ENCODE measurements around the gene SPON1. TPM values are rescaled to one million over a fixed set of nuclear protein-coding genes. Genes with fewer than 3 reads are reported as not detected.

SPON1 gene
- total RNA-seq, 1 experiment from 2014 or later, result 6.4 TPM

DNA sequence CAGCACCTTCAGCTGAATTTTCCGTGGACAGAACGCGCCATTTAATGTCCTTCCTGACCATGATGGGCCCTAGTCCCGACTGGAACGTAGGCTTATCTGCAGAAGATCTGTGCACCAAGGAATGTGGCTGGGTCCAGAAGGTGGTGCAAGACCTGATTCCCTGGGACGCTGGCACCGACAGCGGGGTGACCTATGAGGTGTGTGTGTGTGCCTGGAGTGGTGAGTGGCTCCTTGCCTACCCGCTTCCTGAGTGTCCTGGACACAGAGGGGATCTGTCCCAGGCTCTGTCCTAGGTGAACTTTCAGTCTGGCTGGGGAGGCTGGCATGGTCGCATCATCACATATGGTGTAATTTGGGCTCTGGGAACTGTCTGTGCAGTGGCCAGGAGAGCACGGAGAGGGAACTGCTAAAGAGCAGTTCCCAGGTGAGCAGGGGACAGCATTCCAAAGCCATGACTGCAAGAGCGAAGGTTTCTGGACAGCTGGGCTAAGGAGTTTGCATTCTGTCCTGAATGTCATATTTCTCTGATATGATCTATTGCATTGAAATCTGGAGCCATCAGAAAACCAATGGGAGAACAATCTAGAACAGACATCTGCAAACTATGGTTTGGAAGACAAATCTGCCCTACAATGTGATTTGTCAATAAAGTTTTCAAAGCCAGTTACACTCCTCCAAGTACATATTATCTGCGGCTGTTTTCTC lies 292.2 kb downstream of the SPON1 start:
- H3K27ac Mint-ChIP-seq, result no peak overlapping the region
- POLR2A ChIA-PET, result interaction anchor here (0.6 kb wide), 1 partner anchor 260 kb away, joined by 4 read pairs; no protein-coding TSS in a partner anchor
- peaks cover 8% of the 10 kb centered on the region for H3K27me3 Mint-ChIP-seq (ENCODE audit: low read depth)
- no peak for ATAC-seq
- H3K4me1 Mint-ChIP-seq, result no peaks in the 10 kb centered on the region
- no peak for DNase-seq (ENCODE audit: low spot score)
- TF ChIP-seq, protein P1, sequence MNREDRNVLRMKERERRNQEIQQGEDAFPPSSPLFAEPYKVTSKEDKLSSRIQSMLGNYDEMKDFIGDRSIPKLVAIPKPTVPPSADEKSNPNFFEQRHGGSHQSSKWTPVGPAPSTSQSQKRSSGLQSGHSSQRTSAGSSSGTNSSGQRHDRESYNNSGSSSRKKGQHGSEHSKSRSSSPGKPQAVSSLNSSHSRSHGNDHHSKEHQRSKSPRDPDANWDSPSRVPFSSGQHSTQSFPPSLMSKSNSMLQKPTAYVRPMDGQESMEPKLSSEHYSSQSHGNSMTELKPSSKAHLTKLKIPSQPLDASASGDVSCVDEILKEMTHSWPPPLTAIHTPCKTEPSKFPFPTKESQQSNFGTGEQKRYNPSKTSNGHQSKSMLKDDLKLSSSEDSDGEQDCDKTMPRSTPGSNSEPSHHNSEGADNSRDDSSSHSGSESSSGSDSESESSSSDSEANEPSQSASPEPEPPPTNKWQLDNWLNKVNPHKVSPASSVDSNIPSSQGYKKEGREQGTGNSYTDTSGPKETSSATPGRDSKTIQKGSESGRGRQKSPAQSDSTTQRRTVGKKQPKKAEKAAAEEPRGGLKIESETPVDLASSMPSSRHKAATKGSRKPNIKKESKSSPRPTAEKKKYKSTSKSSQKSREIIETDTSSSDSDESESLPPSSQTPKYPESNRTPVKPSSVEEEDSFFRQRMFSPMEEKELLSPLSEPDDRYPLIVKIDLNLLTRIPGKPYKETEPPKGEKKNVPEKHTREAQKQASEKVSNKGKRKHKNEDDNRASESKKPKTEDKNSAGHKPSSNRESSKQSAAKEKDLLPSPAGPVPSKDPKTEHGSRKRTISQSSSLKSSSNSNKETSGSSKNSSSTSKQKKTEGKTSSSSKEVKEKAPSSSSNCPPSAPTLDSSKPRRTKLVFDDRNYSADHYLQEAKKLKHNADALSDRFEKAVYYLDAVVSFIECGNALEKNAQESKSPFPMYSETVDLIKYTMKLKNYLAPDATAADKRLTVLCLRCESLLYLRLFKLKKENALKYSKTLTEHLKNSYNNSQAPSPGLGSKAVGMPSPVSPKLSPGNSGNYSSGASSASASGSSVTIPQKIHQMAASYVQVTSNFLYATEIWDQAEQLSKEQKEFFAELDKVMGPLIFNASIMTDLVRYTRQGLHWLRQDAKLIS (CRISPR knock-in tag; IDR thresholded peaks at IDR 0.05; ENCODE audit: borderline replicate concordance), result no peak
- TF ChIP-seq ZNF317 (CRISPR knock-in tag; IDR thresholded peaks at IDR 0.05; ENCODE audit: borderline replicate concordance, low read depth) (no peak), GABPB1 (CRISPR knock-in tag; IDR thresholded peaks at IDR 0.05) (no peak), ZNF263 (CRISPR knock-in tag; IDR thresholded peaks at IDR 0.05; ENCODE audit: low read depth) (no peak), ZNF219 (CRISPR knock-in tag; IDR thresholded peaks at IDR 0.05; ENCODE audit: borderline replicate concordance) (no peak), ELF4 (CRISPR knock-in tag; IDR thresholded peaks at IDR 0.05; ENCODE audit: low read depth) (no peak), TEAD4 (CRISPR knock-in tag; IDR thresholded peaks at IDR 0.05) (no peak), GTF2I (CRISPR knock-in tag; conservative IDR thresholded peaks at IDR 0.05) (no peak), NFE2L1 (CRISPR knock-in tag; IDR thresholded peaks at IDR 0.05) (no peak), PRRX2 (CRISPR knock-in tag; IDR thresholded peaks at IDR 0.05) (no peak), FOXK1 (CRISPR knock-in tag; IDR thresholded peaks at IDR 0.05) (no peak)
- TF ChIP-seq, protein P2, sequence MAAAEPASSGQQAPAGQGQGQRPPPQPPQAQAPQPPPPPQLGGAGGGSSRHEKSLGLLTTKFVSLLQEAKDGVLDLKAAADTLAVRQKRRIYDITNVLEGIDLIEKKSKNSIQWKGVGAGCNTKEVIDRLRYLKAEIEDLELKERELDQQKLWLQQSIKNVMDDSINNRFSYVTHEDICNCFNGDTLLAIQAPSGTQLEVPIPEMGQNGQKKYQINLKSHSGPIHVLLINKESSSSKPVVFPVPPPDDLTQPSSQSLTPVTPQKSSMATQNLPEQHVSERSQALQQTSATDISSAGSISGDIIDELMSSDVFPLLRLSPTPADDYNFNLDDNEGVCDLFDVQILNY (CRISPR knock-in tag; IDR thresholded peaks at IDR 0.05), result no peak
- TF ChIP-seq, protein P3, sequence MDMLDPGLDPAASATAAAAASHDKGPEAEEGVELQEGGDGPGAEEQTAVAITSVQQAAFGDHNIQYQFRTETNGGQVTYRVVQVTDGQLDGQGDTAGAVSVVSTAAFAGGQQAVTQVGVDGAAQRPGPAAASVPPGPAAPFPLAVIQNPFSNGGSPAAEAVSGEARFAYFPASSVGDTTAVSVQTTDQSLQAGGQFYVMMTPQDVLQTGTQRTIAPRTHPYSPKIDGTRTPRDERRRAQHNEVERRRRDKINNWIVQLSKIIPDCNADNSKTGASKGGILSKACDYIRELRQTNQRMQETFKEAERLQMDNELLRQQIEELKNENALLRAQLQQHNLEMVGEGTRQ (CRISPR knock-in tag; IDR thresholded peaks at IDR 0.05), result no peak
- TF ChIP-seq, protein P4, sequence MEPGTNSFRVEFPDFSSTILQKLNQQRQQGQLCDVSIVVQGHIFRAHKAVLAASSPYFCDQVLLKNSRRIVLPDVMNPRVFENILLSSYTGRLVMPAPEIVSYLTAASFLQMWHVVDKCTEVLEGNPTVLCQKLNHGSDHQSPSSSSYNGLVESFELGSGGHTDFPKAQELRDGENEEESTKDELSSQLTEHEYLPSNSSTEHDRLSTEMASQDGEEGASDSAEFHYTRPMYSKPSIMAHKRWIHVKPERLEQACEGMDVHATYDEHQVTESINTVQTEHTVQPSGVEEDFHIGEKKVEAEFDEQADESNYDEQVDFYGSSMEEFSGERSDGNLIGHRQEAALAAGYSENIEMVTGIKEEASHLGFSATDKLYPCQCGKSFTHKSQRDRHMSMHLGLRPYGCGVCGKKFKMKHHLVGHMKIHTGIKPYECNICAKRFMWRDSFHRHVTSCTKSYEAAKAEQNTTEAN (CRISPR knock-in tag; IDR thresholded peaks at IDR 0.05), result no peak
- no peaks in the 10 kb centered on the region for H3K9me3 Mint-ChIP-seq
- CTCF ChIA-PET, result interaction anchor here (0.8 kb wide), 1 partner anchor 54 kb away, joined by 3 read pairs; no protein-coding TSS in a partner anchor
- no peaks in the 10 kb centered on the region for H3K36me3 Mint-ChIP-seq
- no peak overlapping the region for H3K4me3 Mint-ChIP-seq

DNA sequence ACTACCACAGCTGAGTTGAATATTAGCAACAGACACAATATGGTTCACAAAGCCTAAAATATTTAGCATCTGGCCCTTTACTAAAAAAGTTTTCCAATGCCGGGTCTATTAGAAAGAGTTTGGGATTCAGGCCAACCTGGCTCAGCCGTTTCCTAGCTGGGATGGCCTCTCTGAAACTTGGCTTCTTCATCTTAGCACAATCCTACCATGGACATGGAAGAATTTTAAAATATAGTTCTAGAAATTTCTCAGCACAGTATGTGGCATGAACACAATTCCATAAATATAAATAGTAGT lies 292.7 kb downstream of the SPON1 start:
- no peaks in the 10 kb centered on the region for H3K4me1 Mint-ChIP-seq
- ChIA-PET POLR2A (no interaction called here), CTCF (no interaction called here)
- no peak overlapping the region for H3K27ac Mint-ChIP-seq
- no peaks in the 10 kb centered on the region for H3K9me3 Mint-ChIP-seq
- no peak overlapping the region for H3K4me3 Mint-ChIP-seq
- ATAC-seq (no peak), DNase-seq (ENCODE audit: low spot score) (no peak)
- no peaks in the 10 kb centered on the region for H3K36me3 Mint-ChIP-seq
- H3K27me3 Mint-ChIP-seq (ENCODE audit: low read depth), result peaks cover 8% of the 10 kb centered on the region
- TF ChIP-seq, protein P5, sequence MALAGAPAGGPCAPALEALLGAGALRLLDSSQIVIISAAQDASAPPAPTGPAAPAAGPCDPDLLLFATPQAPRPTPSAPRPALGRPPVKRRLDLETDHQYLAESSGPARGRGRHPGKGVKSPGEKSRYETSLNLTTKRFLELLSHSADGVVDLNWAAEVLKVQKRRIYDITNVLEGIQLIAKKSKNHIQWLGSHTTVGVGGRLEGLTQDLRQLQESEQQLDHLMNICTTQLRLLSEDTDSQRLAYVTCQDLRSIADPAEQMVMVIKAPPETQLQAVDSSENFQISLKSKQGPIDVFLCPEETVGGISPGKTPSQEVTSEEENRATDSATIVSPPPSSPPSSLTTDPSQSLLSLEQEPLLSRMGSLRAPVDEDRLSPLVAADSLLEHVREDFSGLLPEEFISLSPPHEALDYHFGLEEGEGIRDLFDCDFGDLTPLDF (CRISPR knock-in tag; IDR thresholded peaks at IDR 0.05), result no peak
- no peak for TF ChIP-seq ELF4 (CRISPR knock-in tag; IDR thresholded peaks at IDR 0.05; ENCODE audit: low read depth)
- TF ChIP-seq MLX (CRISPR knock-in tag; IDR thresholded peaks at IDR 0.05), result no peak
- TF ChIP-seq, protein P6, sequence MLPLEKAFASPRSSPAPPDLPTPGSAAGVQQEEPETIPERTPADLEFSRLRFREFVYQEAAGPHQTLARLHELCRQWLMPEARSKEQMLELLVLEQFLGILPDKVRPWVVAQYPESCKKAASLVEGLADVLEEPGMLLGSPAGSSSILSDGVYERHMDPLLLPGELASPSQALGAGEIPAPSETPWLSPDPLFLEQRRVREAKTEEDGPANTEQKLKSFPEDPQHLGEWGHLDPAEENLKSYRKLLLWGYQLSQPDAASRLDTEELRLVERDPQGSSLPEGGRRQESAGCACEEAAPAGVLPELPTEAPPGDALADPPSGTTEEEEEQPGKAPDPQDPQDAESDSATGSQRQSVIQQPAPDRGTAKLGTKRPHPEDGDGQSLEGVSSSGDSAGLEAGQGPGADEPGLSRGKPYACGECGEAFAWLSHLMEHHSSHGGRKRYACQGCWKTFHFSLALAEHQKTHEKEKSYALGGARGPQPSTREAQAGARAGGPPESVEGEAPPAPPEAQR (CRISPR knock-in tag; IDR thresholded peaks at IDR 0.05), result no peak
- no peak for TF ChIP-seq ZNF138 (CRISPR knock-in tag; conservative IDR thresholded peaks at IDR 0.05)
- no peak for TF ChIP-seq TCF7 (CRISPR knock-in tag; IDR thresholded peaks at IDR 0.05; ENCODE audit: low read depth)
- TF ChIP-seq, protein P7, sequence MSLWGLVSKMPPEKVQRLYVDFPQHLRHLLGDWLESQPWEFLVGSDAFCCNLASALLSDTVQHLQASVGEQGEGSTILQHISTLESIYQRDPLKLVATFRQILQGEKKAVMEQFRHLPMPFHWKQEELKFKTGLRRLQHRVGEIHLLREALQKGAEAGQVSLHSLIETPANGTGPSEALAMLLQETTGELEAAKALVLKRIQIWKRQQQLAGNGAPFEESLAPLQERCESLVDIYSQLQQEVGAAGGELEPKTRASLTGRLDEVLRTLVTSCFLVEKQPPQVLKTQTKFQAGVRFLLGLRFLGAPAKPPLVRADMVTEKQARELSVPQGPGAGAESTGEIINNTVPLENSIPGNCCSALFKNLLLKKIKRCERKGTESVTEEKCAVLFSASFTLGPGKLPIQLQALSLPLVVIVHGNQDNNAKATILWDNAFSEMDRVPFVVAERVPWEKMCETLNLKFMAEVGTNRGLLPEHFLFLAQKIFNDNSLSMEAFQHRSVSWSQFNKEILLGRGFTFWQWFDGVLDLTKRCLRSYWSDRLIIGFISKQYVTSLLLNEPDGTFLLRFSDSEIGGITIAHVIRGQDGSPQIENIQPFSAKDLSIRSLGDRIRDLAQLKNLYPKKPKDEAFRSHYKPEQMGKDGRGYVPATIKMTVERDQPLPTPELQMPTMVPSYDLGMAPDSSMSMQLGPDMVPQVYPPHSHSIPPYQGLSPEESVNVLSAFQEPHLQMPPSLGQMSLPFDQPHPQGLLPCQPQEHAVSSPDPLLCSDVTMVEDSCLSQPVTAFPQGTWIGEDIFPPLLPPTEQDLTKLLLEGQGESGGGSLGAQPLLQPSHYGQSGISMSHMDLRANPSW (CRISPR knock-in tag; conservative IDR thresholded peaks at IDR 0.05; ENCODE audit: low read depth), result no peak
